ENCODE data around the gene FAM110A.
"Not testable (repeated sequence)": the region's sequence is repeated elsewhere in the genome, so short reads cannot be mapped to it uniquely, and the experiment has no call there.

The FAM110A gene

DNA sequence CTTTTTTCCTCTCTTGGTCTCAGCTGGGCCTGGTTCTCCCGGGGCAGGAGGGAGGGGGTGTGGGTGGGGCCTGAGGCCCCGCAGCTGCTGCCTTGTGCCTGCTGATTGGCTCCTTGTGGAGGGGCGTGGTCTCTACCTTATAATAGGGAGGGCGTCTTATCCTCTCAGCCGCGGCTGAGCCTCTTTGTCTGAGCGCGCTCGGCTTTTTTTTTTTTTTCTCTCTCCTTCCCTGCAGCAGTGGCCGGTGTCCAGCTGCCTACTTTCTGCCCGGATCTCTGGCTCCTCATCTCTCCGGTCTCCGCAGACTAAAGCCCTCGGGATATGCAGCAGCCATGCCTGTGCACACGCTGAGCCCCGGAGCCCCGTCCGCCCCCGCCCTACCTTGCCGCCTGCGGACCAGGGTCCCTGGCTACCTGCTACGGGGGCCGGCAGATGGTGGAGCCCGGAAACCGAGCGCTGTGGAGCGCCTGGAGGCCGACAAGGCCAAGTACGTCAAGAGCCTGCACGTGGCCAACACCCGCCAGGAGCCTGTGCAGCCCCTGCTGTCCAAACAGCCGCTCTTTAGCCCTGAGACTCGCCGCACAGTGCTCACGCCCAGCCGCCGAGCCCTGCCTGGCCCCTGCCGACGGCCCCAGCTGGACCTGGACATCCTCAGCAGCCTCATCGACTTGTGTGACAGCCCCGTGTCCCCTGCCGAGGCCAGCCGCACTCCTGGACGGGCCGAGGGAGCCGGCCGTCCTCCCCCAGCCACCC is 11.1 kb downstream of the FAM110A start:
- DNase-seq (ENCODE audit: low spot score): peak; percentile 93

DNA sequence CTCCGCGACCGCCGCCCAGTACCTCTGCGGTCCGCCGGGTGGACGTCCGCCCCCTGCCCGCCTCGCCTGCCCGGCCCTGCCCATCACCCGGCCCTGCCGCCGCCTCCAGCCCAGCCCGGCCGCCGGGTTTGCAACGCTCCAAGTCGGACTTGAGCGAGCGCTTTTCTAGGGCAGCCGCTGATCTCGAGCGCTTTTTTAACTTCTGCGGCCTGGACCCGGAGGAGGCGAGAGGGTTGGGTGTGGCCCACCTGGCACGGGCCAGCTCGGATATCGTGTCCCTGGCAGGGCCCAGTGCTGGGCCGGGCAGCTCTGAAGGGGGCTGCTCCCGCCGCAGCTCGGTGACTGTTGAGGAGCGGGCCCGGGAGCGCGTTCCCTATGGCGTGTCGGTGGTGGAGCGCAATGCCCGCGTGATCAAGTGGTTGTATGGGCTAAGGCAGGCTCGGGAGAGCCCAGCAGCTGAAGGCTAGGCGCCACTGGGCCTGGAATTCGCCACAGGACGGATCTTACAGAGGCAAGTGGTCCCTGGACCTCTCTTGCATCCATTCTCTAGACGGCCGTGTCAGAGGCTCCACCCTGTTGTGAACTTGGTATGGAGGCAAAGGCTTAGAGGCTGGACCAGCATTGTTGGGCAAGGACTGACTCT is 11.8 kb downstream of the FAM110A start:
- DNase-seq (ENCODE audit: low spot score): no peak

DNA sequence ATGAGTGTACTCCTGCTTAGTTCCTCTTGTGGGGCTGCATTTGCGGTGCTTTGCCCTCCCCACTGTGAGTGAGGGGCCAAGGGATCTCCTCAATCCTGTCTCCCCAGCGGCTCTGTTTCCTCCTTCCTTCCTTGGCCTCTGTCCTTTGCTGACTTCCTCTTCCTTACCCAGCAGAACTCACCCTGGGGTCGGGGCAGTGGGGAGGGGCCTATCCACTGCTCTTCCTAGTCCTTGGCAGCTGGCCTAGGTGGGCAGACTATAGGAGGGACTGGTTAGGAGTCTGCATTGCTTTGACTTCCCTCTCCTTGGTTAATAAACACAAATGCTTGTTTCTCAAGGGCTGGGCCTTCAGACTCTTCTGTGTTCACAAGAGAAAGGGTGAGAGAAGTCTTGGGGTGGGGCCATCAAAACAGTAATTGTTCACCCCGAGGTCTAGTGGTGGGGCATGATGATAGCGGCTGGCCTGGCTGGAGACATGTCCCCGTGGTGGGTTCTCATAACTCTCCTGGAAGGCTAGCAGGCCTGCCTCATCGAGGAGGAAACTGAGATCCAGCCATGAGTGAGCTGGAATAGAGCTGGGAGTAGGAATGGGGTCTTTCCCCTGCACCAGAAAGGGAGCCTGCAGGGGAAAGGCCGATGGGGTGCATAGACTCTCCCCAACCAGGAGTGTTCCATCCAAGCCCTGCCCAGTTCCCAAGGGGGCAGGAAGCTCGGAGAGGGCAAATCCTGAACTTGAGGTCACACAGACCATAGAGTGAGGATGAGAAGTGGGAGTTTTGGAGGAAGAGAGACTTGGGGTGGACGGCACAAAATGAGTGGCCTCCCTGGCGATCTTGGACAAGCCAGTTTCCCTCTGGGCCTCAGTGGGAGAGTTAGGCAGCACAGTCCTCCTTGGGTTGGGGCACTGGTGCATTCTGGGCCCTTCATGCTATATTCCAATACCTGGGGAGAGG is 12.7 kb downstream of the FAM110A start:
- no peak for DNase-seq (ENCODE audit: low spot score)

DNA sequence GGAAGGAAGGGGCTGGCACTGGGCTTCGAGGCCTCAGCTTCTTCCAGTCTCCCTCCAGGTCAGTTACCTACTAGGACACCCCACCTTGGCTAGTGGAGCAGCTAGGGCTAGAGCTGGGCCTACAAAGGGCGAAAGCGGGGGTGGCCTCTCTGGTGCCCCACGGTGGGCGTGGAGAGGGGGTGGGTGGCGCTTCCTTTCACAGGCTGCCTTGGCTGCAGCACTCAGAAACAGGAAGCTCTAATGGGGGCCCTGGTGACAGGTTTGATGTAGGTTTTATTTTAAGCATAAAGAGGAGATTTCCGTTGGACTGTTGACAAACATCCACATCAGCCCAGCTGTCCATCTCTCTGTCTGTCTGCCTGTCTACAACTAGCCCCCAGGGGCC is 13.4 kb downstream of the FAM110A start:
- DNase-seq (ENCODE audit: low spot score): no peak

DNA sequence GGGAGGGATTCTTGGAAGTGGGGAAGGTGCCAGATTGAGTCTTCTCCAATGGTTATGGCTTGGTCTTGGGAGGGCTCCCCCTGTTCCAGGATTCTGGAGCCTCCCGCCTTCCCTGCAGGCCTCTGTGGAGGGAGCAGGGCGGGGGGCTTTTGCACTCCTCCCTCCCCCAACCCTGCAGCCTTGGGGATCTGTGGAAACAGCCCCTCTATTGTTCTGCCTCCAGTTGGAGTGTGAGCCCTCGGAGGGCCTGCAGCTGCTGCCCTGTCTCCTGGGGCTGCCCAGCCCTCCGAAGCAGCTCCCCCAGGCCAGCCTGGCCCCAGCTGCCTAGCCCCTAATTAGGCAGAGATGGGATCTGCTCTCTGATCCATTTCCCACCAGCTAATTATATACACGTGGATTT is 14.7 kb downstream of the FAM110A start:
- DNase-seq (ENCODE audit: low spot score): no peak

DNA sequence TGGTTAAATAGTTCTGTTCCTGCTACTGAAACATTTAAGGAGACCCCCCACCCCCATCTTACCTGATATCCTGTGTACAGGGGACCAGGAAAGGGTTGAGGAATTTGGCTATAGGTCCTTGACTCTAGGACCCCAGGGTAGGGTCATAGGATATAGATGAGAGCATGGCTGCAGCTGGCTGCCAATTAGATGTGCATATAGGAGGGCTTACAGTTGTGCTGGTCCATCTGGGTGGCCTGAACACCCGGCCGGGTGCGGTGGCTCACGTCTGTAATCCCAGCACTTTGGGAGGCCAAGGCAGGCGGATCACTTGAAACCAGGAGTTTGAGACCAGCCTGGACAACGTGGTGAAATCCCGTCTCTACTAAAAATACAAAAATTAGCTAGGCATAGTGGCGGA is 15.2 kb downstream of the FAM110A start:
- DNase-seq (ENCODE audit: low spot score): not testable (repeated sequence)

DNA sequence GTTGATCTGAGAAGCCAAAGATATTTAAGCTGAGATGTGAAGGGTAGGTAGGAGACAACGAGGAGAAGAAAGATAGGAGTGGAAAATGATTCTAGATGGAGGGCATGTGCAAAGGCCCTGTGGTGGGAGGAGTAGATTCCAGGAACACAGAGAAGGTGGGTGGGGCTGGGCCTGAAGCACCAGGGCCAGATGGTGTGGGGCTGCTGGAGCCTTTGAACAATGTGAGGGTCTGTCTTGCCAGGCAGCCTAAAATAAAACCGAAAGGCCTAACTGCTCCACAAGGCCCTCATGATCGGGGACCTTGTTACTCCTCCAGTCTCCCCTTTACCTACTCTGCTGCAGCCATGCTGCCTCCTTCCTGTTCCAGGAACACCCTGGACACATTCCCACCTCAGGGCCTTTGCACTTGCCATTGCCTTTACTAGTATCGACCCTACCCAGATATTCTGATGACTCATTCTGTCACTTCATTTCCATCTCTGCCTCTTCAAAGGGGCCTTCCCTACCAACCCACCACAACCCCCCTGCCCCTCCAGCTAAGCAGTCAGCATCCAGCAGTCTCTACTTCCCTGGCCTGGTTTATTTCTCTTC is 20.0 kb downstream of the FAM110A start:
- DNase-seq (ENCODE audit: low spot score): no peak

DNA sequence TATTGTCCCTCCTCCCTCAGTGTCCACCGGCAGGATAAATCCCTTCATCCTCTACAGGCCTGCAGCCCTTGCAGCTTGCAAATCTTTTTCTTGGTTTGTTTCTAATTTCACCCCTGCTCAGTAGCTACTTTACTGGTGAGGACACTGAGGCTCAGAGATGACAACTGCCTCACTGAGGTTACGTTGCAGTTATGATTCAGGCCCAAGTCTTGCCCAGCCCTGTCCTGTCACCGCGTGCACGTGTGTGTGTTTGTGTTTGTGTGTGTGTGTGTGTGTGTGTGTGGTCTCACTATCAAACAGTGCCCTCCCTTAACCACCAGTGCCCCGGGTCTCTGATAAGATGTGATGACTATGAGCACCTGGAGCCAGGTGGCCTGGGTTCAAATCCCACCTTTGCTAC is 21.1 kb downstream of the FAM110A start:
- no peak for DNase-seq (ENCODE audit: low spot score)

DNA sequence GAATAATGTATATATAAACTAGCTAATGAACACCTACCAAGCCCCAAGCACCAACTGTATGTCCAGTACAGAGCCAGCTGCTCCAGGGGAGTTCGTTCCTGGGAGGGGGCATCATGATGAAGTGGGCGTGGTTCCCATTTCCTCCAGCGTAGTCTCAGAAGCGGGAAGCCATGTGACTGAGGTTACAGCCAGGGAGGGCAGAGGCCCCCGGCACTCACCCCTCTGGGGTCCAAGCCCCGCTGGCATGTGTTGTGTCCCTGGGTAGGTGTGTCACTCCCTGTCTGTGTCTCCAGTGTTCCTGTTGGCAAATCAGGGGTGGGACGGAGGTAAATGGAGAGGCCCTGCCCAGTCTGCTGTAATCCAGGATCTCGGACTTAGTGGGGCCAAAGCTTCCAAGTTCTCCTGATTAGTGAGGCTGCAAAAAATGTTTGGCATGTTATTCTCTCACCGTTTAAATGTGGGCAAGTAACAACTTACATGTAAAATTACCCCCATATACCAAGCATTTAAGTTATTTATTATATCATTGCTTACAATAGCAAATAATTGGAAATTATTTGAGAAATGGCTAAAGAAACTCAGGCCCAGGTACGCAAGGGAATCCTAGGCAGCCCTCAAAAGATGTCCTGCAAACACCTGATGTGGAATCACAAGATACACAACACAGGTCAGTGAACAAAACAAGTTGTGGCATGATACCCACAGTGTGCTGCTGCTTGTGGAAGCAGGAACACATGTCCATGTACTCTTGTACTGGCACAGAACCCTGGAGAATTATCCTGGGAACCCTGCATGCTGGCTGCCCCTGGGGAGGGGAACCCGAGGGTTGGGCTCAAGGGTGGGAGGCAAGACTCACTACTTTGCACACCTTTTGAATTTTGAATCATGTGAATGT is 22.2 kb downstream of the FAM110A start:
- DNase-seq (ENCODE audit: low spot score): no peak

DNA sequence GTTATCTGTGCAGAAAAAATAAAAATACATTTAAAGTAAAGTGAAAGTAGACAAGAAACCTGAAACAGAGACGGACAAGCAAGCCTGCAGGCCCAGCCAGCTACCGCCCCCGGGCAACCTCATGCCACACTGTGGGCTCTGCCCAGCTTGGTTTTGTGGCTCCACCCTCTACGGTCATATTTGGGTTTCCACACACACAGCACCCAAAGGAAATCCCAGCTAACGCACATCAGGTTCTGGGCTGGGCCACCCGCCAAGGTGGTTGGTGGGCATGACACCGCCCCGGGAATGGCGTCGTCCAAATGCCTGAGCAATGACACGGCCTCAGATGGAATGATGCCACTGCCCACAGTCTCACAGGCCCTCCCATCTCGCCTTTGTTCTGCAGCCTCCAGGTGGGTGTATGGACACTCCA is 22.9 kb downstream of the FAM110A start:
- DNase-seq (ENCODE audit: low spot score): peak; percentile 99

DNA sequence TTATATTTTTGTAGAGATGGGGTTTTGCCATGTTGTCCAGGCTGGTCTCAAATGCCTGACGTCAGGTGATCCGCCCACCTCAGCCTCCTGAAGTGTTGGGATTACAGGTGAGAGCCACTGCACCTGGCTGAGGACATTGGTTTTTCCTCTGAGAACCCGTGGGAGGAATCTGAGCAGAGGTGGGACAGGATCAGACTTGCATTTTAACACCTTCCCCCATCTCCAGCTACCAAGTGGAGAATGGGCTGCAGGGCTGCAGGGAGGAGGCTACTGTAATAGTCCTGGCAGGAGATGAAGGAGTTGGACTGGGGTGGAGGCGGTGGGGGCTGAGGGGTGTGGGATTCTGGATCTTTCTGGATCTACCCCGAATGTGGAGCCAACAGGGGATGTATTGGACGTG is 24.5 kb downstream of the FAM110A start:
- no peak for DNase-seq (ENCODE audit: low spot score)

DNA sequence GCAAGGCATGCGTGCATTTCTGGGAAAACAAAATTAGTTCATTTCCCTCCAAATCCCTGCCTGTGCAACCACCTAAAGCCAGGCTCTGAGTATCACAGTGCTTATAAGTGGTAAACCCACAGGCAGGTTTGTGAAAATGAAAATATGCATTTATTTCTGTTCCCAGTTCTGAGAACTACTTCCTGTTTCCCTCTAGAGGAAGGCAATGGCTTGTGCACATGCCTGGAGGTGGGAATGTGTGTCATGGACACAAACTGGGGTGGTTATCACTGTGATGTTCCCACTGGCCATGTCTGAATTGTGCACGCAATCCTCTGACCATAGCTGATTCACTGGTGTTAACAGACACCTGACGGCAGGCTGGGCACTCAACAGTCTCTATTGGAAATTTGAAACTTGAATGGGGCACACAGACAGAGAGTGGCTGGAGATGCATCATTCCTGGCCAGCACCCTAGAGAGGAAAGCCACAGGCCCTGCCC is 26.3 kb downstream of the FAM110A start:
- DNase-seq (ENCODE audit: low spot score): peak; percentile 34

DNA sequence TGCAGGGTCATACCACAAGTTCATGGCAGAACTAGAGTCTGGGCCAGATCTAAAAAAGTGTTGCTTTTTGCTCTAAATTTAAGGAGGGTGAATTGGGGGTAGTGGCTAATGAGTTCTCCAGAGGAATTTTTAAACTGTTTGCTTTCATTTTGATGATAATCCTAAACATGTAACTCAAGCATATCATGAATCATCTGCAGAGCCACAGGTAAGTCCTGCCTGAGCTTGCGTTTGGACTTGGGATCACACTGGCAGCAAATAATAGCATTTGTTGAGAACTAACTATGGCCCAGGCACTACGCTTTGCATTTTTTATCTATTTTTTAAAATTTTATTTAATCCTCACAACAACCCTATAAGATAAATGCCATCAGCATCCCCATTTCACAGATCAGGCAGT is 27.4 kb downstream of the FAM110A start:
- no peak for DNase-seq (ENCODE audit: low spot score)

DNA sequence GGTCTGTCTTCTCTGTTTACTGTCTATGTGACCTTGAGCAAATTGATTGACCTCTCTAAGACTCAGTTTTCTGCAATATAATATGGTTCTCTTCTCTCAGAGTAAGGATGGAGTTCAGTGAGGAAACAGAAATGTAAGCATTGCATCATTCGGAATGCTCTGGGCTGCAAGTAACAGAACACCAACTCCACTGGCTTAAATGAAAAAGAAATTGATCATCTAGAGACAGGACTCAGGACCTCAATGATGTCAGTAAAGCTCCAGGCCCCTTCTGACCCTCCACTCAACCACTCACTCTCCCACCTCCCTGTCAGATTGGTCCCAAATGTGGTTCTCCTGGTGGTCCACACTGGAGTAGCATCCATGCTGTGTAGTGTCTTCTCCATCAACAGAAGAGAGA is 31.9 kb downstream of the FAM110A start:
- no peak for DNase-seq (ENCODE audit: low spot score)

DNA sequence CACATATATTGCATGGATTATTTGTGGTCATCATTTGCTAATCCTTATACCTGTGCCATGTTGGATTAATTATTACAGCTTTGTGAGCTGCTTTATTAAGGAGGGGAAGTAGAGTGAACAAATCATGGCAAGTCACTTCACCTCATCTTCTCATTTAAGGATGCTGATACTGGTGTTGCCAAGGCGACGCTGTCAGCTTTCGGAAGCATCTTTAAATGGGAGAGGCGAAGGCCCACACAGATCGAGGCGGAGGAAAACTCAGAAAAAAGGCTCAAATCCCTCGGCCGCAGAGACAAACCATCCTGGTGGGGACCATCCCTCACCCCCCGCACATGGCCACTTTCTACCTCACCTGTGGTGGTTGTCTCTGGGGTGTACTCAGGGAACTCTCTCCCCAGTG is 34.8 kb downstream of the FAM110A start:
- no peak for DNase-seq (ENCODE audit: low spot score)

DNA sequence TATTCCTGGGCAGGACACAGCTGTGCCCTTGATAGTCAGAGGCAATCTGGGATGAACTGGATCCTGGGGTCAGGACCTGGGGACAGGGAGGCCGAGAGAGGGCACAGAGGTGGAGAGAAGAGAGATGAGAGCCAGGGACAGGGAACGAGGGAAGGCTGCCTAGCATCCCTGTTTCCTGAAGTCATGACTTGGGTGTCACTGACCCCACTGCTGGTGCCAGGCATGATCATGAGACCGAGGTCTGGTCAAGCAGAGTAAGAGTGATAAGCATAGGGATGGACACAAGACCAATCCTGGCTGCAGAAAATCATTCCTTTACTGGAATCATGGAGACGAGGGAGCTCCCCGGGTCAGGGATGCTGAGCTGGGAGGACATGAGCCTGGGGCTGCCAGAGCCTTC is 36.1 kb downstream of the FAM110A start:
- no peak for DNase-seq (ENCODE audit: low spot score)

DNA sequence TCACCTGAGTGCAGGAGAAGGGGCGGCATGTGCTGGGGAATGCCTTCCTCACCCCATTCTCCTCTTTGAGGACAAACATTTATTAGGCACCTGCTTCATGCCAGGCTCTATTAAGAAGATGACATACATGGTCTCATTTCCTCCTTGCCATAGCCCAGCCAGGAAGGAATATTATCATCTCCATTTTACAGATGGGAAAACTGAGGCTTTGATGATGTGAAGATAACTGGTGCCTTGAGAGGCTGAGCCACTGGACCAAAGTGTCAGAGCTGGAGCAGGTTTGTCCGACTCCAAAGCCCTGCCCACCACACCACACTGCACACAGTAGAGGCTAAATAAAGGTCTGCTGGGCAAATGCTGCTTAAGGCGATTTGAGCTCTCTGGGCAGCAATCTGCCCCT is 37.2 kb downstream of the FAM110A start:
- no peak for DNase-seq (ENCODE audit: low spot score)

DNA sequence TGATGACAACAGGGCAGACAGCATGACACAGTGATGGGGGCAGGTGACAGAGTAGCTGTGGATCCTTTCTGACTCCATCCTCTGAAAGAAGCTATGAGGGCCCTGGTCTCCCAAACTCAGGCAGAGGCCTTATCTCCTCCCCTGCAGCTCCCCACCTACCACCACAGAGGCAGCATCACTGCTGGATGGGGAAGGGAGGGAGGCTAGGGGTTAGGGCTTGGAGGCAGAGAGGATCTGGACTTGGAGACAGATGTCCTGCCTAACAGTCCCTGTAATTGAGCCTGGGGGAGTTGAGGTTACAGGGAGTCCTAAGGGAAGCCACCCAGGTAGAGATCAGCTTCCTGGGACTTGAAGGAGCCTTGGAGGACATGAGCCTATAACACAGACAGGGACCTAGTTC is 37.9 kb downstream of the FAM110A start:
- no peak for DNase-seq (ENCODE audit: low spot score)

DNA sequence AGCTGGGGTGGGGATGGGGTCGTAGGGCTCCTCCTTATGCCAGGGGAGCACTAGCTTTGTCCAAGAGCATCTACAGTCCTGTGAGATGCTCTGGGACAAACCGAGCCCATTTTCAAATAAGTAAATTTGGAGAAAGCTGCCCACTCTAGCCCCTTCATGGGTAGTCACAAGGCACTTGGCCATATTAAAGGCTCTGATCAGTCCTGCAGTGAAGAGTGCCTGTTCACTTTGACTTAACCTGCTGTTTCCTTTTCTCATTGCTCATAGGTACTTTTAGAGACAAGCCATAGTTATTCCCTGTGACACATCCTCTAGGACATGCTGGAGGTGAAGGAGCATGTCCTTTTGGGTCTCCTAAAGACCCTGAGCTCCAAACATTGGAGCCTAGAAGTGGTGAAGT is 38.4 kb downstream of the FAM110A start:
- no peak for DNase-seq (ENCODE audit: low spot score)

DNA sequence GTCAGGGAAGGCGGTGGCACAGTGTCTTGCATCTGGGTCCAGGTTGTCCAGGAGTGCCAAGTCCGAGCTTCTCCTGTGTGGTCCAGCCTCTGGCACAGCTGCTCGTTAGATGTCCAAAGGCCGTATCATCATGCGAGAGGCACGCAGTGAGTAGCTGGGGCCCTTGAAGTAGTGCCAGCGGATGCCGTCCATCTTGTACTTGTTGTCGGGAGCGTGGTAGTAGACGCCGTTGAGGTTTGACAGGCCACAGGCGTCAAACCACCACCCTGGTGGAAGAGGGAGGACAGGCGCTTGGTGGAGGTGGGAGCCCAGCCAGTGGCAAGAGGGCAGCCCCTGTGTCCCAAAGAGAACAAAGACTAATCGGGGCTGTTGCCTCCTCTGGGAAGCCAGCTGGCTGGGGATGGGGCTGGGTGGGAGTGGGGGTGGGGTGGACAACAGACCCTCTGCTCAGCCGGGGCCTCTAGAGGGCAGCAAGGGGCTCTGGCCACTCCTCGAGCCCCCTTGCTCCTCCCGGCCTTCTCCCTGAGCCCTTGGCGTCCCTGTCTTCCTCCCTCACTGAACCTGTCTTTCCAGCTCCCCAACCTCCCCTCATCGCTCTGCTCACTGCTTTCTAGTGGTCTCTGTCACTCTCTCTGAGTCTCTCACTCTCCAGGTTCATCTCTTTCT is 39.5 kb downstream of the FAM110A start:
- no peak for DNase-seq (ENCODE audit: low spot score)
